ENCODE measurements around the gene UBE2O. TPM values are rescaled to one million over a fixed set of nuclear protein-coding genes. Genes with fewer than 3 reads are reported as not detected.

The UBE2O gene
- total and polyA plus RNA-seq, 3 experiments from 2014 or later = 14.9 to 35.0 (median 33.6) TPM

DNA sequence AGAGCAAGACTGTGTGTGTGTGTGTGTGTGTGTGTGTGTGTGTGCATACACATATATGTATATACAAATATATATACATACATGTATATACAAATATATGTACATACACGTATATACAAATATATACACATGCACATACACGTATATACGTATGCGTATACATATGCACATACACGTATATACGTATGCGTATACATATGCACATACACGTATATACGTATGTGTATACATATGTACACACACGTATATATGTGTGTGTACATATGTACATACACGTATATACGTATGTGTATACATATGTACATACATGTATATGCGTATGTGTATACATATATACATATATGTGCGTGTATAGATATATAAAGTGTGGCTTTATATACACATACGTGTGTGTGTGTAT is 37.2 kb downstream of the UBE2O start:
- no peaks in the 10 kb centered on the region for H3K27me3 ChIP-seq (ENCODE audit: insufficient read depth, low read length, poor library complexity, severe bottlenecking)

DNA sequence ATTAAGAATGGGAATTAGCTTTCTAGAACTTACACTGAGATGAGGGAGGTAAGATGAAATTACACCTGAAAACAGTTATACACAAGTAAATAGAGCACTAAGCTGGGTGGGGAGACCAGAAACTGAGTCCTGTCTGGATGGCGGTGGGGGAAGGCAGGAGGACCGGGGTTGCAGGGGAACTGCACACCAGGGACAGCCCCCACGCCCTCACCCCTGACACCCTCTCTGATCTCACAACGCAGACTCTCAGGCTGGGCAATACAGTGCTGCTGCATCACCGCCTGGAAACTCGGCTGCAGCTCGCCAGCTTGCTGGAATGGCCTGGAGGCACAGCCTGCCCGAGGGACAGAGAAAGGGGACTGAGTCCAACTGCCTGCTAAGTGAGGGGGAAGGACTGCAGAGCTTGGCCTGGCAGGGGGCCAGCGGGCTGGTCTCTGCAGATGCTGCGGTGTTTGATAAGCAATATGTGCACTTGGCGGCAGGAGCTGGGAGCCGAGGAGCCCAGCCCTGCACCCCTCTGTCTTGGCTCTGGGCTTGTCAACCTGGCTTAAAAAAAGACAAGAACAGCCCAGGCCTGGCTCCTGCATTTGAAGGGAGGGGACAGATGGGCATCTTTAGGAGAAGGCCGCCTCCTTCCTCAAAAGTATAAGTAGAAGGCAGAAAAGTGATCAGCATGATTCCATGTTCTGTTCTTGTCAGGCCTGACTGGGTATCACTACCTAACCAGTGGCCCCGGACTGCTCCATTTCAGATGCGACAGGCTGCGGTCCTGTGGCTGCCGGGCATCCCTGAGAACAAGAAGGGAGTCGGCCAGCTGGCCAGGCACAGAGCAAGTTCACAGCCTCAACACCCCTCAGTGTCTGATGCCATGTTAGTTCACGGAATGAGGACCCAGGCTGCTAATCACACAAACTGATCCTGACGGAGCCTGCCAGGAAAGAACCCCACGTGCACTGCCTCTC is 38.3 kb downstream of the UBE2O start:
- H3K36me3 Mint-ChIP-seq = peaks cover 0 to 31% (median 5%) of the 10 kb centered on the region in 3 donors
- ChIA-PET POLR2A (no interaction called here), CTCF (interaction anchor here (1.2 to 8.3 kb wide), 3 partner anchors 17 to 92 kb away, joined by 3 to 52 read pairs (median 4); no protein-coding TSS in a partner anchor)
- H3K4me3 Mint-ChIP-seq = no peak overlapping the region
- Histone ChIP-seq H3K9me3 (ENCODE audit: low read length) (no peaks in the 10 kb centered on the region), H3K27me3 (ENCODE audit: insufficient read depth, low read length, poor library complexity, severe bottlenecking) (no peaks in the 10 kb centered on the region), H3K4me1 (ENCODE audit: insufficient read depth, low read length) (no peaks in the 10 kb centered on the region), H3K36me3 (ENCODE audit: insufficient read depth, low read length) (no peaks in the 10 kb centered on the region), H3K4me3 (ENCODE audit: low read length) (no peak overlapping the region), H3K27ac (ENCODE audit: low read depth, low read length) (no peak overlapping the region)
- no peaks in the 10 kb centered on the region for H3K9me3 Mint-ChIP-seq
- DNase-seq = no peak
- H3K4me1 Mint-ChIP-seq = peaks cover 6 to 14% (median 12%) of the 10 kb centered on the region in 3 donors
- H3K27me3 Mint-ChIP-seq = no peaks in the 10 kb centered on the region
- peak overlapping the region in 2 of 8 donors; percentile 47 to 60 for H3K27ac Mint-ChIP-seq

More for the DNA sequence above, 37.2 kb downstream of the UBE2O start:
- Histone ChIP-seq H3K9me3 (ENCODE audit: low read length) (no peaks in the 10 kb centered on the region), H3K36me3 (ENCODE audit: insufficient read depth, low read length) (no peaks in the 10 kb centered on the region), H3K4me3 (ENCODE audit: low read length) (no peak overlapping the region), H3K4me1 (ENCODE audit: insufficient read depth, low read length) (no peaks in the 10 kb centered on the region), H3K27ac (ENCODE audit: low read depth, low read length) (no peak overlapping the region)
- no peak for DNase-seq
- no peak overlapping the region for H3K4me3 Mint-ChIP-seq
- H3K27ac Mint-ChIP-seq = no peak overlapping the region
- ChIA-PET POLR2A (no interaction called here), CTCF (interaction anchor here (1.6 to 2.3 kb wide), 2 partner anchors 18 to 31 kb away, joined by 6 to 10 read pairs; partner anchors contain the start of gene SPHK1)
- H3K4me1 Mint-ChIP-seq = peaks cover 8 to 25% (median 24%) of the 10 kb centered on the region in 3 donors
- no peaks in the 10 kb centered on the region for H3K27me3 Mint-ChIP-seq
- no peaks in the 10 kb centered on the region for H3K9me3 Mint-ChIP-seq
- peaks cover 0 to 20% (median 5%) of the 10 kb centered on the region in 3 donors for H3K36me3 Mint-ChIP-seq

DNA sequence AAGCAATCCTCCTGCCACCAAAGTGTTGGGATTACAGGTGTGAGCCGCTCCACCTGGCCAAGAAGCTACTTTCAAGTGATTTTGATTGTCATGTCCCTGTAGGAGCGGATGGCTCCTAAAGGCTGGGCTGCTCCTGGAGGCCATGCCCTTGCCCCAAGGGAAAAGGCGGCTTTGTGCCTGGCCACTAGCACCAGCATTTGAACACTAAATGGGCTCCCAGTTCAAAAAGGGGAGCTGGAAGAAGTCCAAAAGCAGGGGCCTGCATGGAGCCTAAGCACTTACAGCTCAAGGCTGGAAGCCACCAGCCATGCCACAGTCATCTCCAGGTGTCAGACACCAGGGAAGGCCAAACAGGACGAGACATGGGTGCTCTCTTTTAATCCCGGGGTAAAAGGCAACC is 41.7 kb downstream of the UBE2O start:
- DNase-seq = no peak
- Histone ChIP-seq H3K27ac (ENCODE audit: low read depth, low read length) (no peak overlapping the region), H3K9me3 (ENCODE audit: low read length) (no peaks in the 10 kb centered on the region), H3K36me3 (ENCODE audit: insufficient read depth, low read length) (no peaks in the 10 kb centered on the region), H3K4me1 (ENCODE audit: insufficient read depth, low read length) (no peaks in the 10 kb centered on the region), H3K27me3 (ENCODE audit: insufficient read depth, low read length, poor library complexity, severe bottlenecking) (no peaks in the 10 kb centered on the region), H3K4me3 (ENCODE audit: low read length) (no peak overlapping the region)
- no peaks in the 10 kb centered on the region for H3K27me3 Mint-ChIP-seq
- H3K9me3 Mint-ChIP-seq = no peaks in the 10 kb centered on the region
- ChIA-PET CTCF (interaction anchor here (1.2 to 8.3 kb wide), 4 partner anchors 13 to 109 kb away, joined by 3 to 52 read pairs (median 8); partner anchors contain the start of gene RHBDF2), POLR2A (no interaction called here)
- no peak overlapping the region for H3K4me3 Mint-ChIP-seq
- H3K36me3 Mint-ChIP-seq = peaks cover 0 to 26% (median 1%) of the 10 kb centered on the region in 3 donors
- H3K27ac Mint-ChIP-seq = peak overlapping the region in 1 of 8 donors; percentile 60
- H3K4me1 Mint-ChIP-seq = peaks cover 9 to 11% (median 9%) of the 10 kb centered on the region in 3 donors

DNA sequence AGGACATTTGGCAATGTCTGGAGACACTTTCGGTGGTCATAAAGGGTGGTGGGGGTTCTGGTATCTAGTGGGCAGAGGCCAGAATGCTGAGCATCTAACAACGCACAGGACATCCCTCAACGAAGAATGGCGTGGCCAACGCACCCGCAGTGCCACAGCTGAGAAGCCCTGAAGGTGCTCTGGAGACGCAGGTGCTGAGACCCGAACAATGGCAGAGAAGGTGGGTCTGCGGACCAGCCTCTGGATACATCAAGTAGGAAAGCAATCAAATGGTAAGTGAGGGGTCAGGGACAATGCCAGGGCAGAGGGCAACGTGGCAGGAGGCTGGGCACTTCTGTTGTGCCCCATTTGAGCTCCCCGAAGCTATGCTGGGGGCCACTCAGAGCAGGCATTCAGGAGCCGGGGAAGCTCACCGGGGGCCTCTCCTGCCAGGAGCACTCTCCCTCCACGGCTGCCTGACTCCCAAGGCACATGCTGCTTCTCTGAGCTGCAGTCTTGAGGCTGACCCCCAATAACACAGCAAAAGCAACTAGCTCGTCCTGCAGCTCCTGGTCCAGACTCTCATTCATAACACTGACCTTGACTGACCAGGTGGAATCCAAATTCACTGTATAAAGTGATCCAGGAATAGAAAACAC is 42.5 kb downstream of the UBE2O start:
- H3K4me3 Mint-ChIP-seq = no peak overlapping the region
- CTCF ChIA-PET = interaction anchor here (0.5 to 8.3 kb wide), 4 partner anchors 13 to 417 kb away, joined by 3 to 52 read pairs (median 8); partner anchors contain the start of gene RHBDF2
- Histone ChIP-seq H3K4me1 (ENCODE audit: insufficient read depth, low read length) (no peaks in the 10 kb centered on the region), H3K27ac (ENCODE audit: low read depth, low read length) (no peak overlapping the region), H3K4me3 (ENCODE audit: low read length) (no peak overlapping the region), H3K27me3 (ENCODE audit: insufficient read depth, low read length, poor library complexity, severe bottlenecking) (no peaks in the 10 kb centered on the region), H3K36me3 (ENCODE audit: insufficient read depth, low read length) (no peaks in the 10 kb centered on the region), H3K9me3 (ENCODE audit: low read length) (no peaks in the 10 kb centered on the region)
- H3K36me3 Mint-ChIP-seq = peaks cover 0 to 29% (median 1%) of the 10 kb centered on the region in 3 donors
- no peaks in the 10 kb centered on the region for H3K9me3 Mint-ChIP-seq
- POLR2A ChIA-PET = no interaction called here
- H3K4me1 Mint-ChIP-seq = peaks cover 9 to 11% (median 9%) of the 10 kb centered on the region in 3 donors
- H3K27me3 Mint-ChIP-seq = no peaks in the 10 kb centered on the region
- H3K27ac Mint-ChIP-seq = peak overlapping the region in 1 of 8 donors; percentile 88
- DNase-seq = no peak

DNA sequence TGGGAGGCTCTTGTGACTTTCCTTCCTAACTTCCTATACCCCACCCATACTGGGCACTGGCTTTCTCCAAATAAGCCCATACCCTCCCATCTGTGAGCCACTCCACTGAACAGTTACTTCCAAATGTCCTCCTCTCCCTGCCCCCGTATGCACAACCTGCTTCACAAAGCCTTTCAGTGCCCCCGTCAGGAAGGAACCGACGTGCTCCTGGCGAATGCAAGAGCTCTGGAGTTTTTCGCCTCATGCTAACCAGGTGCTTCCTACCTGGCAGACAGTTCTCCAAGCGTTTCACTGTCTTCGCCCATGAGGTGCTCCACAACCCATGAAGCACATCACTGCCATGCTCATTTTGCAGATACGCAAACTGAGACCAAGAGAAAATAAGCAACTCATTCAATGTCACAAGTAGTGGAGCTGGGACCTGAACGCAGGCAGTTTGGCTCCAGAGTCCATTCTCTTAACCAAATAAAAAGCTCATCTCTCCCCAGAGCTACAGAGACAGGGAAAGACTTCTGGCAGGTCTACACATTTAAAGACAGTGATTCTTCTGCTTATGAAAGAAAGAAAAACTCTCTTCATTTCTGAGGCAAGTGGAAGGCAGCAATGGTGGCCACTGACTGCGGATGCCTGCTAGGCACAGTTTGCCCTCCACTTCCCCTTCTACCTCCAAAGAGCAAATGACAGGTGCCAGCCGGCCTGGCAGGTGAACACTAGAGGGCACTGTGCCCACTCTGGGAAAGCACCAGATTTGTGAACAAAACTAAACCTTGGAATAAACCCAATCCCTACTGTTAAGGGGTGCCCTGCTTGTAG is 44.7 kb downstream of the UBE2O start:
- Mint-ChIP-seq H3K27me3 (no peaks in the 10 kb centered on the region), H3K9me3 (no peaks in the 10 kb centered on the region), H3K4me3 (no peak overlapping the region), H3K27ac (peak overlapping the region in 6 of 8 donors; percentile 10 to 82 (median 40)), H3K4me1 (peaks cover 7 to 11% (median 9%) of the 10 kb centered on the region in 3 donors), H3K36me3 (peaks cover 0 to 48% (median 14%) of the 10 kb centered on the region in 3 donors)
- Histone ChIP-seq H3K4me3 (ENCODE audit: low read length) (no peak overlapping the region), H3K36me3 (ENCODE audit: insufficient read depth, low read length) (peaks cover 10% of the 10 kb centered on the region), H3K9me3 (ENCODE audit: low read length) (no peaks in the 10 kb centered on the region), H3K4me1 (ENCODE audit: insufficient read depth, low read length) (no peaks in the 10 kb centered on the region), H3K27ac (ENCODE audit: low read depth, low read length) (no peak overlapping the region), H3K27me3 (ENCODE audit: insufficient read depth, low read length, poor library complexity, severe bottlenecking) (no peaks in the 10 kb centered on the region)
- POLR2A ChIA-PET = interaction anchor here (0.7 kb wide), 1 partner anchor 40 kb away, joined by 3 read pairs; no protein-coding TSS in a partner anchor
- DNase-seq = peak; percentile 40 to 77 (median 55)
- CTCF ChIA-PET = interaction anchor here (0.6 to 8.3 kb wide), 24 partner anchors 9 to 365 kb away, joined by 3 to 52 read pairs (median 4); partner anchors contain the start of gene AANAT

DNA sequence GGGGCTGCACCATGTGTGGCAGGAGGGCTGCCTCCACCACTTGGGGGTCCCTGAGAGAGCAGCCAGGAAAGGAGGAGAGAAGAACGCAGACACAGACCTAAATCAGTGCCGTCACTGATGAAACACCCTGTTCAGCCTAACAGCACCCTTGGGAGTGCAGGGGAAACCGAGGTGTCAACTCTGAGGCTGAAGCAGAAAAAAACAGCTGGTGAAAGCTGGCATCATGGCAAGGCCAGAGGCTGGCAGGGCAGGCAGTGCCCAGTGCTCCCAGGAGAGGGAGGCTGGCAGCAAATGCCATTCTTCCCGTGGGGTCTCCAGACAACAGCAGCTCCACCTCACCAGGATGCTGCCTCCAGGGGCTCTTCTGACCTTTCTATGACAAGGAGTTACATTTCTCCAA is 45.4 kb downstream of the UBE2O start:
- Histone ChIP-seq H3K27me3 (ENCODE audit: insufficient read depth, low read length, poor library complexity, severe bottlenecking) (no peaks in the 10 kb centered on the region), H3K27ac (ENCODE audit: low read depth, low read length) (no peak overlapping the region), H3K9me3 (ENCODE audit: low read length) (no peaks in the 10 kb centered on the region), H3K36me3 (ENCODE audit: insufficient read depth, low read length) (peaks cover 12% of the 10 kb centered on the region), H3K4me3 (ENCODE audit: low read length) (no peak overlapping the region), H3K4me1 (ENCODE audit: insufficient read depth, low read length) (no peaks in the 10 kb centered on the region)
- Mint-ChIP-seq H3K36me3 (peaks cover 0 to 50% (median 17%) of the 10 kb centered on the region in 3 donors), H3K4me1 (peaks cover 7 to 11% (median 9%) of the 10 kb centered on the region in 3 donors), H3K9me3 (no peaks in the 10 kb centered on the region), H3K27me3 (no peaks in the 10 kb centered on the region), H3K27ac (no peak overlapping the region), H3K4me3 (no peak overlapping the region)
- DNase-seq = no peak
- ChIA-PET CTCF (interaction anchor here (0.8 to 8.3 kb wide), 8 partner anchors 10 to 305 kb away, joined by 3 to 52 read pairs (median 5); partner anchors contain the start of gene AANAT), POLR2A (no interaction called here)

DNA sequence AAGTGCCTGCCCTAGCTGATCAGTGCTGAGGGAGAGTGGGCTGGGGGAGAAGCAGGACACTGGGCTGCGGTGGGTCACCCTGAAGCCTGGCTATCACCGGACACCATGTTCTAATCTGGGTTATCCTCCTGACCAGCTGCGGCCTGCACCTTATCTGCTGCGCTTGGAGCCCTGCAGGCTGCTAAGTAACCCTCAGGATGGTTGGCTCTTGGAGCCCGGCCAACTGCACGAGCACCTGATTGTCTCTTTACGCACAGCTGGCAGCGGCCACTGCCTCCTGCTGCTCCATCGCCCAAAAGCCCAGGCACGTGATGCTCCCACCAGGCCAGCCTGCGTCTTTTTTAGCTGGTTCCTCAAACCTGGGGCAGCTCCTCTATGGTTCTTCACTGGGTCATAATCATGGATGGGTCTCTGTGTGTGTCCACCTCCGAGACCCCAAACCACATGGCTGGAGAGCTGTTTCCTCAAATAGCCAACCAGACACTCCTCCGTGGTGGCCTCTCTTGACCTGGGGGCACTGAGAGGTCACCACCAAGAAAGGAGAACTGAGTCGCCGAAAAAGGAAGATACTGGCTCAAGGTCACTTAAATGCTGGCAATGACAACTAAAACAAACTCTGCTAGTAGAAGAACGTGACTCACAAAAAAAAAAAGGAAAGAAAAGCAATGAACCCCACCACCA is 46.8 kb downstream of the UBE2O start:
- POLR2A ChIA-PET = interaction anchor here (0.6 kb wide), 1 partner anchor 98 kb away, joined by 5 read pairs; no protein-coding TSS in a partner anchor
- Histone ChIP-seq H3K9me3 (ENCODE audit: low read length) (no peaks in the 10 kb centered on the region), H3K27ac (ENCODE audit: low read depth, low read length) (no peak overlapping the region), H3K4me3 (ENCODE audit: low read length) (no peak overlapping the region), H3K27me3 (ENCODE audit: insufficient read depth, low read length, poor library complexity, severe bottlenecking) (no peaks in the 10 kb centered on the region), H3K36me3 (ENCODE audit: insufficient read depth, low read length) (peaks cover 19% of the 10 kb centered on the region), H3K4me1 (ENCODE audit: insufficient read depth, low read length) (no peaks in the 10 kb centered on the region)
- DNase-seq = peak in 1 of 5 donors; percentile 42
- CTCF ChIA-PET = interaction anchor here (0.9 to 1.6 kb wide), 2 partner anchors 9 to 102 kb away, joined by 3 to 10 read pairs; no protein-coding TSS in a partner anchor
- H3K4me1 Mint-ChIP-seq = peaks cover 7 to 11% (median 9%) of the 10 kb centered on the region in 3 donors
- H3K4me3 Mint-ChIP-seq = no peak overlapping the region
- H3K36me3 Mint-ChIP-seq = peaks cover 0 to 62% (median 27%) of the 10 kb centered on the region in 3 donors
- peak overlapping the region in 1 of 8 donors; percentile 50 for H3K27ac Mint-ChIP-seq
- H3K27me3 Mint-ChIP-seq = no peaks in the 10 kb centered on the region
- H3K9me3 Mint-ChIP-seq = no peaks in the 10 kb centered on the region

Measured in CD8-positive, alpha-beta memory T cell (primary cell).